Measurements from ENCODE around the gene SPTB.

SPTB gene

GRCh38 chr14:64857979-64858744 is 21.5 kb downstream of the SPTB start (continued):
- TF ChIP-seq ZNF48 (tag by site-specific recombination; IDR thresholded peaks at IDR 0.05) = no peak
- no peak for TF ChIP-seq ZNF513 (tag by site-specific recombination; IDR thresholded peaks at IDR 0.05)
- 0 out of 2 replicates have a peak, but pooled peaks have one; percentile 19 for TF ChIP-seq GLIS1 (tag by site-specific recombination; IDR thresholded peaks at IDR 0.05)
- peak; percentile 62; the same call in 1 of the 2 replicates for TF ChIP-seq SCRT1 (tag by site-specific recombination; IDR thresholded peaks at IDR 0.05; ENCODE audit: borderline replicate concordance)
- no peak for TF ChIP-seq GFI1B (tag by site-specific recombination; IDR thresholded peaks at IDR 0.05)
- TF ChIP-seq SP2 (tag by site-specific recombination; IDR thresholded peaks at IDR 0.05) = no peak
- no peak for TF ChIP-seq ZNF768 (tag by site-specific recombination; IDR thresholded peaks at IDR 0.05)
- no peak for TF ChIP-seq HOXA7 (CRISPR knock-in tag; IDR thresholded peaks at IDR 0.05; ENCODE audit: borderline replicate concordance)
- no peak for TF ChIP-seq ZNF426 (tag by site-specific recombination; IDR thresholded peaks at IDR 0.05)
- no peak for TF ChIP-seq ZNF362 (tag by site-specific recombination; IDR thresholded peaks at IDR 0.05)
- peak; percentile 54; the same call in 1 of the 2 replicates for TF ChIP-seq ZNF366 (tag by site-specific recombination; conservative IDR thresholded peaks at IDR 0.05)
- no peak for TF ChIP-seq ZNF776 (tag by site-specific recombination; IDR thresholded peaks at IDR 0.05; ENCODE audit: borderline replicate concordance)
- TF ChIP-seq ZNF24 (tag by site-specific recombination; IDR thresholded peaks at IDR 0.05) = no peak

DNA sequence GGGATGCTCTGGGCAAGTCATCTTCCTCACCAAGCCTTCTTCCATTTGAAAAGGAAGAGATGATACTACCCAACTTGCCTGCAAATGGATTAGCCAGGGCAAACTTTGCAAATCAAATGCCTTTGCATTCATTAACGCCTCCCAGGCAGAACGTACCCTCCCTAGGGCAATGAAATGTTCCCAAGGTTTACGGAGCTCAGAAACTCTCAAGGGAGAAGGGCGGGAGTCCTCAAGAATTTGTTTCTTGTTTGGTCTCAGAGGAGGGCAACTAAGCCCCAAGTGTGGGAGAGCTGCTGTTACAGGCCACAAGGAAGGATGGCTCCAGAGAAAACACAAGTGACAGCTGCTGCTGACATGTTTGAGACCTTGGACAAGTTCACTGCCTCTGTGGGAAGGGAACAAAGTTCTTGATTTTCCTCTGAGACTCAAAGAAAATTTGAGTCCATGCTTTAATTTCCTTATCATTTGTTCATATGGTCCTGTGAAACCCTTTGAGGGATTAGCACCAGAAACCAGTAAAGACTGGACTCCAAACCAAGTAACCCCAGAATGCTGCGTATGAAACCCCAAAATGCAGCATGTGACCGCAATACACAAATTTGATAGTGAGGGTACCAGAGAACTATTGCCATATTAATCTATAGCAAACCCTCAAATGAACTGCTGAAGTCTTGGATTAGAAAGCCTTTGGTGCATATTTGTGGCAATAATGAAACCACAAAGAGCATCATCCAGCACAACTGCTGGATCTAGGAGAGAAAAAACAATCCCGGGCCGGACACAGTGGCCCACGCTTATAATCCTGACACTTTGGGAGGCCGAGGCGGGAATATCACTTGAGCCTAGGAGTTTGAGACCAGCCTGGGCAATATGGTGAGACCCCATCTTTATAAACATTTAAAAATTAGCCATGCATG is 22.9 kb downstream of the SPTB start:
- 0 out of 2 replicates have a peak, but pooled peaks have one; percentile 8 for TF ChIP-seq GLIS1 (tag by site-specific recombination; IDR thresholded peaks at IDR 0.05)
- no peak for TF ChIP-seq ZNF174 (tag by site-specific recombination; IDR thresholded peaks at IDR 0.05)
- TF ChIP-seq WT1 (tag by site-specific recombination; IDR thresholded peaks at IDR 0.05) = no peak
- H3K4me3 ChIP-seq (ENCODE audit: low read depth, low read length) = no peak overlapping the region
- no peaks in the 10 kb centered on the region for H3K9me3 ChIP-seq (ENCODE audit: control insufficient read depth, insufficient read depth, low read depth, low read length)
- H3K27ac ChIP-seq (ENCODE audit: extremely low read depth, low read depth, low read length) = no peak overlapping the region
- H3K4me1 ChIP-seq (ENCODE audit: control insufficient read depth, insufficient read depth, low read length) = no peaks in the 10 kb centered on the region
- no peaks in the 10 kb centered on the region for H3K36me3 ChIP-seq (ENCODE audit: control insufficient read depth in 2 of 2, insufficient read depth in 1 of 2, low read length in 2 of 2)
- POLR2A ChIA-PET = no interaction called here
- CTCF ChIA-PET = interaction anchor here (1.0 kb wide), 1 partner anchor 35 kb away, joined by 3 read pairs; no protein-coding TSS in a partner anchor

DNA sequence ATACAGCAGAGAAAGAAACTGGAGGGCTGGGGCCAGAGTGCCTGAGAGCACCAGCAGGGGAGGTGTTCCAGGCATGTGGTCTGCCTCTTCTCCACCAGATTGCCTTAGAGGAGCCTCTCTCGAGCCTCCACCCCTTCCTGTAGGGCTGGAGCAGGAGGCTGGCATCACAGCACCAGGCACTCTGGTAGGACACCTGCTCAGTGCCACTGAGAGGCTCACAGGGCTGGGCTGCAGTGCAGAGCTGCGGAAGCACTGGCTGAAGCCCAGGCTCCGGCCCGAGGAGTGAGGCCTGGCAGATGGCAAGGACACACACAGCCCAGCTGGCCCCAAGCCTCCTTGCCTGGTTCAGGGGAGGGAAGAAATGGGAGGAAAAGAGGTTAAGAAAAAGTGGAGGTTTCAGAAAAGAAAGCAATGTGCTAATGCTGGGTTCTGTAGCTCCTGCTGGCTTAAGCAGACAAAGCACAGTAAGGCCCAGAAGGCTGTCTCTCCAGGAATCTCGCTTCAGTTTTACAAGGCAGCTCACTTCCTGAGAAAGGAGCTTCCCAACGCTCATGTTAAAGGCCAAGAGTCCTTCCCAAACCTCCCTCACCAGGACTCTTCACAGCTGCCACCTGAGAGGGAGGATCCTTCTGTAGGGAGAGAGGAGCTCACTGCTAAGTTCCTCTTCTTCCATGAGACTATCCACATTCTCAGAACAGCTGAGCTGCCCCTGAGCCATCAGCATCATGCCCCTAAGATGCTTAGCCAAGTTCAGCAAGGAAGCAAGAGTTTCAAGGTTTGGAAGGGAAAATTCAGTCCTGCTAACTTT is 23.8 kb downstream of the SPTB start:
- H3K9me3 ChIP-seq (ENCODE audit: control insufficient read depth, insufficient read depth, low read depth, low read length) = no peaks in the 10 kb centered on the region
- no peak overlapping the region for H3K4me3 ChIP-seq (ENCODE audit: low read depth, low read length)
- H3K36me3 ChIP-seq (ENCODE audit: control insufficient read depth in 2 of 2, insufficient read depth in 1 of 2, low read length in 2 of 2) = no peaks in the 10 kb centered on the region
- ChIA-PET POLR2A (no interaction called here), CTCF (interaction anchor here (1.0 kb wide), 1 partner anchor 36 kb away, joined by 3 read pairs; no protein-coding TSS in a partner anchor)
- TF ChIP-seq ZIC2 (tag by site-specific recombination; IDR thresholded peaks at IDR 0.05) = peak; percentile 17; the same call in 1 of the 2 replicates
- TF ChIP-seq, protein P1, sequence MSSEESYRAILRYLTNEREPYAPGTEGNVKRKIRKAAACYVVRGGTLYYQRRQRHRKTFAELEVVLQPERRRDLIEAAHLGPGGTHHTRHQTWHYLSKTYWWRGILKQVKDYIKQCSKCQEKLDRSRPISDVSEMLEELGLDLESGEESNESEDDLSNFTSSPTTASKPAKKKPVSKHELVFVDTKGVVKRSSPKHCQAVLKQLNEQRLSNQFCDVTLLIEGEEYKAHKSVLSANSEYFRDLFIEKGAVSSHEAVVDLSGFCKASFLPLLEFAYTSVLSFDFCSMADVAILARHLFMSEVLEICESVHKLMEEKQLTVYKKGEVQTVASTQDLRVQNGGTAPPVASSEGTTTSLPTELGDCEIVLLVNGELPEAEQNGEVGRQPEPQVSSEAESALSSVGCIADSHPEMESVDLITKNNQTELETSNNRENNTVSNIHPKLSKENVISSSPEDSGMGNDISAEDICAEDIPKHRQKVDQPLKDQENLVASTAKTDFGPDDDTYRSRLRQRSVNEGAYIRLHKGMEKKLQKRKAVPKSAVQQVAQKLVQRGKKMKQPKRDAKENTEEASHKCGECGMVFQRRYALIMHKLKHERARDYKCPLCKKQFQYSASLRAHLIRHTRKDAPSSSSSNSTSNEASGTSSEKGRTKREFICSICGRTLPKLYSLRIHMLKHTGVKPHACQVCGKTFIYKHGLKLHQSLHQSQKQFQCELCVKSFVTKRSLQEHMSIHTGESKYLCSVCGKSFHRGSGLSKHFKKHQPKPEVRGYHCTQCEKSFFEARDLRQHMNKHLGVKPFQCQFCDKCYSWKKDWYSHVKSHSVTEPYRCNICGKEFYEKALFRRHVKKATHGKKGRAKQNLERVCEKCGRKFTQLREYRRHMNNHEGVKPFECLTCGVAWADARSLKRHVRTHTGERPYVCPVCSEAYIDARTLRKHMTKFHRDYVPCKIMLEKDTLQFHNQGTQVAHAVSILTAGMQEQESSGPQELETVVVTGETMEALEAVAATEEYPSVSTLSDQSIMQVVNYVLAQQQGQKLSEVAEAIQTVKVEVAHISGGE (tag by site-specific recombination; conservative IDR thresholded peaks at IDR 0.05; ENCODE audit: low read depth) = no peak
- no peaks in the 10 kb centered on the region for H3K4me1 ChIP-seq (ENCODE audit: control insufficient read depth, insufficient read depth, low read length)
- H3K27ac ChIP-seq (ENCODE audit: extremely low read depth, low read depth, low read length) = no peak overlapping the region

Data from HEK293 (cell line).